Activated CD4-positive, alpha-beta T cell treated with anti-CD3 and anti-CD28 coated beads, Interleukin-2, amount 10 ng/mL, durations not matched to agents 24 days and 14 days (primary cell): ENCODE measurements around the gene TRIM44. TPM values are rescaled to one million over a fixed set of nuclear protein-coding genes. Genes with fewer than 3 reads are reported as not detected.
A peak's percentile ranks its signal among the peaks of the same experiment; 100 is the strongest.
"Not testable (repeated sequence)": the region's sequence is repeated elsewhere in the genome, so short reads cannot be mapped to it uniquely, and the experiment has no call there.

Experiments
- DNase-seq: peaks from one replicate; pipeline ENCODE4 v3.0.0; 2022
- H3K27ac Mint-ChIP-seq: one replicate; pipeline ENCODE4 v1.8.0; 2022; ENCODE audit warnings: mild to moderate bottlenecking, mixed read lengths
- H3K27me3 Mint-ChIP-seq: one replicate; pipeline ENCODE4 v1.8.0; 2022; ENCODE audit warnings: mixed read lengths
- H3K36me3 Mint-ChIP-seq: one replicate; pipeline ENCODE4 v1.8.0; 2022; ENCODE audit warnings: low read depth, mild to moderate bottlenecking, mixed read lengths
- H3K4me1 Mint-ChIP-seq: one replicate; pipeline ENCODE4 v1.8.0; 2021; ENCODE audit warnings: mixed read lengths
- H3K4me3 Mint-ChIP-seq: one replicate; pipeline ENCODE4 v1.8.0; 2022; ENCODE audit warnings: mild to moderate bottlenecking, moderate library complexity, mixed read lengths
- H3K9me3 Mint-ChIP-seq: one replicate; pipeline ENCODE4 v1.8.0; 2021; ENCODE audit warnings: mixed read lengths
- intact Hi-C: fragments of 100-400 bp; cut with micrococcal nuclease; formaldehyde crosslinking; loops from one replicate; pipeline ENCODE4 v1.15.1; 2023
- total RNA-seq: library from RNA; stranded (reverse); gene quantifications from 2 replicates; pipeline ENCODE4 v1.2.3, GENCODE V29; 2022

The TRIM44 gene
- total RNA-seq, 1 donor from 2014 or later: 27.8 TPM

- peaks cover 15% of the 10 kb centered on the region for H3K9me3 Mint-ChIP-seq
- intact Hi-C loops, H3K4me3 Mint-ChIP-seq, DNase-seq, H3K27ac Mint-ChIP-seq, H3K27me3 Mint-ChIP-seq, H3K36me3 Mint-ChIP-seq, H3K4me1 Mint-ChIP-seq: not testable (repeated sequence)
These were observed 116.4 kb downstream of the TRIM44 start for GRCh38 chr11:35778943-35779342.

- intact Hi-C loops: no loop called here
- no peaks in the 10 kb centered on the region for H3K27me3 Mint-ChIP-seq
- H3K9me3 Mint-ChIP-seq: peaks cover 10% of the 10 kb centered on the region
- peaks cover 8% of the 10 kb centered on the region for H3K4me1 Mint-ChIP-seq
- no peak overlapping the region for H3K27ac Mint-ChIP-seq
- no peak overlapping the region for H3K4me3 Mint-ChIP-seq
- DNase-seq: no peak
- H3K36me3 Mint-ChIP-seq: no peaks in the 10 kb centered on the region
These were observed 116.8 kb downstream of the TRIM44 start for GRCh38 chr11:35779409-35779808.

- H3K36me3 Mint-ChIP-seq: no peaks in the 10 kb centered on the region
- H3K4me1 Mint-ChIP-seq: peaks cover 15% of the 10 kb centered on the region
- no peak overlapping the region for H3K27ac Mint-ChIP-seq
- H3K27me3 Mint-ChIP-seq: no peaks in the 10 kb centered on the region
- H3K9me3 Mint-ChIP-seq: peaks cover 6% of the 10 kb centered on the region
- intact Hi-C loops: no loop called here
- no peak for DNase-seq
- H3K4me3 Mint-ChIP-seq: no peak overlapping the region
These were observed 118.6 kb downstream of the TRIM44 start for GRCh38 chr11:35780951-35781860.

- no peaks in the 10 kb centered on the region for H3K36me3 Mint-ChIP-seq
- intact Hi-C loops: no loop called here
These were observed 119.4 kb downstream of the TRIM44 start for GRCh38 chr11:35781861-35782470.

GRCh38 chr11:35783809-35784208 is 121.2 kb downstream of the TRIM44 start:
- H3K9me3 Mint-ChIP-seq: no peaks in the 10 kb centered on the region
- H3K27ac Mint-ChIP-seq: no peak overlapping the region
- no peaks in the 10 kb centered on the region for H3K27me3 Mint-ChIP-seq
- intact Hi-C loops: no loop called here
- no peak overlapping the region for H3K4me3 Mint-ChIP-seq
- H3K36me3 Mint-ChIP-seq: no peaks in the 10 kb centered on the region
- no peak for DNase-seq
- H3K4me1 Mint-ChIP-seq: peaks cover 21% of the 10 kb centered on the region

More at GRCh38 chr11:35781861-35782470, 119.4 kb downstream of the TRIM44 start:
- no peak for DNase-seq
- no peak overlapping the region for H3K4me3 Mint-ChIP-seq
- H3K4me1 Mint-ChIP-seq: peaks cover 20% of the 10 kb centered on the region
- H3K27me3 Mint-ChIP-seq: no peaks in the 10 kb centered on the region
- H3K9me3 Mint-ChIP-seq: peaks cover 6% of the 10 kb centered on the region
- H3K27ac Mint-ChIP-seq: no peak overlapping the region

- Mint-ChIP-seq H3K27me3 (no peaks in the 10 kb centered on the region), H3K9me3 (no peaks in the 10 kb centered on the region), H3K27ac (peak overlapping the region; percentile 32), H3K4me1 (peaks cover 21% of the 10 kb centered on the region), H3K4me3 (no peak overlapping the region), H3K36me3 (no peaks in the 10 kb centered on the region)
- no peak for DNase-seq
- intact Hi-C loops: no loop called here
These were observed 122.1 kb downstream of the TRIM44 start for GRCh38 chr11:35784699-35785098.

- no peak for DNase-seq
- Mint-ChIP-seq H3K4me3 (no peak overlapping the region), H3K27ac (no peak overlapping the region), H3K9me3 (no peaks in the 10 kb centered on the region), H3K27me3 (no peaks in the 10 kb centered on the region), H3K36me3 (no peaks in the 10 kb centered on the region), H3K4me1 (peaks cover 21% of the 10 kb centered on the region)
- intact Hi-C loops: no loop called here
These were observed 123.0 kb downstream of the TRIM44 start for GRCh38 chr11:35785287-35786167.

- H3K4me3 Mint-ChIP-seq: no peak overlapping the region
- H3K27ac Mint-ChIP-seq: no peak overlapping the region
- H3K9me3 Mint-ChIP-seq: no peaks in the 10 kb centered on the region
- DNase-seq: no peak
- intact Hi-C loops: no loop called here
- H3K4me1 Mint-ChIP-seq: peaks cover 21% of the 10 kb centered on the region
- H3K36me3 Mint-ChIP-seq: no peaks in the 10 kb centered on the region
- no peaks in the 10 kb centered on the region for H3K27me3 Mint-ChIP-seq
These were observed 123.6 kb downstream of the TRIM44 start for GRCh38 chr11:35786188-35786587.

GRCh38 chr11:35787013-35787504 is 124.5 kb downstream of the TRIM44 start:
- intact Hi-C loops: no loop called here
- Mint-ChIP-seq H3K4me1 (peaks cover 21% of the 10 kb centered on the region), H3K27ac (no peak overlapping the region), H3K36me3 (no peaks in the 10 kb centered on the region), H3K4me3 (no peak overlapping the region), H3K9me3 (no peaks in the 10 kb centered on the region), H3K27me3 (no peaks in the 10 kb centered on the region)
- DNase-seq: no peak

- intact Hi-C loops: no loop called here
- no peaks in the 10 kb centered on the region for H3K27me3 Mint-ChIP-seq
- H3K4me1 Mint-ChIP-seq: peaks cover 21% of the 10 kb centered on the region
- H3K4me3 Mint-ChIP-seq: no peak overlapping the region
- H3K36me3 Mint-ChIP-seq: no peaks in the 10 kb centered on the region
- H3K27ac Mint-ChIP-seq: no peak overlapping the region
- no peaks in the 10 kb centered on the region for H3K9me3 Mint-ChIP-seq
- DNase-seq: no peak
These were observed 125.1 kb downstream of the TRIM44 start for GRCh38 chr11:35787626-35788025.

- Mint-ChIP-seq H3K4me3 (no peak overlapping the region), H3K27ac (no peak overlapping the region), H3K4me1 (peaks cover 7% of the 10 kb centered on the region), H3K9me3 (no peaks in the 10 kb centered on the region), H3K27me3 (no peaks in the 10 kb centered on the region), H3K36me3 (no peaks in the 10 kb centered on the region)
- intact Hi-C loops: no loop called here
- no peak for DNase-seq
These were observed 128.7 kb downstream of the TRIM44 start for GRCh38 chr11:35791088-35791958.

- Mint-ChIP-seq H3K4me3 (no peak overlapping the region), H3K27me3 (no peaks in the 10 kb centered on the region), H3K27ac (no peak overlapping the region), H3K9me3 (no peaks in the 10 kb centered on the region), H3K36me3 (no peaks in the 10 kb centered on the region), H3K4me1 (peaks cover 2% of the 10 kb centered on the region)
- no peak for DNase-seq
- intact Hi-C loops: no loop called here
These were observed 129.7 kb downstream of the TRIM44 start for GRCh38 chr11:35792148-35792845.
